Gastroesophageal sphincter (tissue), 4 donors: ENCODE results near the gene UBE2J2. TPM values are rescaled to one million over a fixed set of nuclear protein-coding genes. Genes with fewer than 3 reads are reported as not detected.

Experiments used
- ATAC-seq: fragments of 150-250 bp; one replicate; pipeline ENCODE4 v1.9.1; 2016; ENCODE audit warnings: mild to moderate bottlenecking, moderate library complexity
- H3K27ac ChIP-seq, 4 donors: fragments of 200-600 bp; sonication (generic) in 3 of 4; 1 replicate in 3 of 4; 2 replicates in 1 of 4; pipeline ENCODE4 v1.5.1; 2016 to 2019
- H3K27me3 ChIP-seq: fragments of 200-600 bp; sonication (generic); one replicate; pipeline ENCODE4 v1.5.1; 2019
- H3K36me3 ChIP-seq, 2 donors: fragments of 200-600 bp; sonication (generic); one replicate each; pipeline ENCODE4 v1.5.1; 2019; ENCODE audit warnings: control low read depth in 1 of 2
- H3K4me1 ChIP-seq, 3 donors: fragments of 200-600 bp; sonication (generic); 1 replicate in 2 of 3; 2 replicates in 1 of 3; pipeline ENCODE4 v1.5.1; 2016 to 2019; ENCODE audit warnings: control low read depth in 2 of 3
- H3K4me3 ChIP-seq, 2 donors: fragments of 200-600 bp; sonication (generic); one replicate each; pipeline ENCODE4 v1.5.1; 2019; ENCODE audit warnings: mild to moderate bottlenecking in 1 of 2, moderate library complexity in 1 of 2
- H3K9me3 ChIP-seq, 3 donors: fragments of 200-600 bp; sonication (generic); one replicate each; pipeline ENCODE4 v1.5.1; 2017 to 2019; ENCODE audit warnings: control low read depth in 2 of 3
- EP300 ChIP-seq: sonication (generic); formaldehyde crosslinking; IDR thresholded peaks from one replicate; pipeline ENCODE4 v1.6.1; 2017; ENCODE audit warnings: antibody characterized with exemption, mild to moderate bottlenecking
- POLR2A ChIP-seq, 2 donors: fragments of 450-650 bp; IDR thresholded peaks; one replicate each; pipeline ENCODE4 v1.6.1; 2017; ENCODE audit warnings: antibody characterized with exemption in 2 of 2, mild to moderate bottlenecking in 2 of 2, moderate library complexity in 1 of 2
- POLR2AphosphoS5 ChIP-seq: sonication (generic); formaldehyde crosslinking; IDR thresholded peaks from one replicate; pipeline ENCODE4 v1.6.1; 2017; ENCODE audit warnings: antibody characterized with exemption
- WGBS, 2 donors: methylation state at CpG; one replicate each; pipeline ENCODE4 v1.1.5; 2018; ENCODE audit warnings: low coverage in 1 of 2; 5-methylcytosine and 5-hydroxymethylcytosine counted together
- total RNA-seq, 4 donors: library from RNA; depleted of rRNA; stranded (reverse); fragments of >200 nt; gene quantifications; one replicate each; pipeline ENCODE4 v1.1.0, GENCODE V29; 2016
- TF ChIP-seq, protein P1 (sequence below), 4 experiments: fragments of 200-600 bp in 2 of 4; fragments of 450-650 bp in 2 of 4; sonication (generic) in 1 of 4; IDR thresholded peaks; one replicate each; pipeline ENCODE4 v1.5.1; 2017 to 2019; ENCODE audit warnings: antibody characterized with exemption in 4 of 4, mild to moderate bottlenecking in 2 of 4, moderate library complexity in 2 of 4

The UBE2J2 gene
- total RNA-seq, 4 donors from 2014 or later: 28.1 to 47.0 (median 37.9) TPM

DNA sequence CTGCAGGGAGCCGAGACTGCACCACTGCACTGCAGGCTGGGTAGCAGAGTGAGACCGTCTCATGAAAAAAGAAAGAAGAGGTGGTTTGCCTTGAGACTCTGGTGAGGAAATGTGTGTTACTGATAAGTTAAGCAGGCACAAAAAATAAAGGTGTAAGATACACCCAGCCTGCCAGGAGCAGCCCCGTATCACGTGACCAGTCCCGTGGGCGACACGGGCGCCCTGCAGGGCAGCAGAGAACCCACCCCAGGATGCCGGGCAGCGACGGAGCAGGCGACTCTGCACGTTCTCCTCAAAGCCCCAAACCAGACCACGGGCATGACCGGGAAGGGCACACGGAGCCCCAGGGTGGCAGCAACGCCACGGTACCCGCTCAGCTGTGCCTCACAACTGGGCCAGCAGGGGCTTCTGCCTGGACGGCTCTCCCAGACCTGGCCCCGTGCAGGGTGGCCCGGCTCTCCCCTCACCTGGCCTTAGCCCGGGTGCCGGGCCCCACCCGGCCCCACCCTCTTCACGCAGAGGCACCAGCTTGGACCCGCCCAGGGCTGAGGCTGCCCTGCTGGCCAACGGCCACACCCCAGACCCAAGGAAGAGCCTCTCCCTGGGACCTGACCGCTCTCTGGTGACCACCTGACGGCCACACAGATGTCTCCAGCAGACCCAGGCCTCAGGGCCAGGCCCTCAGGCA lies 51.6 kb downstream of the UBE2J2 start:
- no peak for ATAC-seq
- no peak overlapping the region for H3K4me3 ChIP-seq
- H3K36me3 ChIP-seq: peaks cover 0 to 100% of the 10 kb centered on the region in 2 donors
- TF ChIP-seq EP300 (no peak), POLR2AphosphoS5 (no peak), POLR2A (IDR thresholded peaks at IDR 0.05) (no peak)
- TF ChIP-seq, protein P1, sequence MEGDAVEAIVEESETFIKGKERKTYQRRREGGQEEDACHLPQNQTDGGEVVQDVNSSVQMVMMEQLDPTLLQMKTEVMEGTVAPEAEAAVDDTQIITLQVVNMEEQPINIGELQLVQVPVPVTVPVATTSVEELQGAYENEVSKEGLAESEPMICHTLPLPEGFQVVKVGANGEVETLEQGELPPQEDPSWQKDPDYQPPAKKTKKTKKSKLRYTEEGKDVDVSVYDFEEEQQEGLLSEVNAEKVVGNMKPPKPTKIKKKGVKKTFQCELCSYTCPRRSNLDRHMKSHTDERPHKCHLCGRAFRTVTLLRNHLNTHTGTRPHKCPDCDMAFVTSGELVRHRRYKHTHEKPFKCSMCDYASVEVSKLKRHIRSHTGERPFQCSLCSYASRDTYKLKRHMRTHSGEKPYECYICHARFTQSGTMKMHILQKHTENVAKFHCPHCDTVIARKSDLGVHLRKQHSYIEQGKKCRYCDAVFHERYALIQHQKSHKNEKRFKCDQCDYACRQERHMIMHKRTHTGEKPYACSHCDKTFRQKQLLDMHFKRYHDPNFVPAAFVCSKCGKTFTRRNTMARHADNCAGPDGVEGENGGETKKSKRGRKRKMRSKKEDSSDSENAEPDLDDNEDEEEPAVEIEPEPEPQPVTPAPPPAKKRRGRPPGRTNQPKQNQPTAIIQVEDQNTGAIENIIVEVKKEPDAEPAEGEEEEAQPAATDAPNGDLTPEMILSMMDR (IDR thresholded peaks at IDR 0.05): no peak
- H3K4me1 ChIP-seq: peaks cover 0 to 15% (median 0%) of the 10 kb centered on the region in 3 donors
- H3K9me3 ChIP-seq: no peaks in the 10 kb centered on the region
- H3K27ac ChIP-seq: no peak overlapping the region
- no peaks in the 10 kb centered on the region for H3K27me3 ChIP-seq
- 87% methylated on average over 3 of the region's 30 CpGs; no CpG with 5 or more reads in 1 of the 2 donors for WGBS, 2 donors

DNA sequence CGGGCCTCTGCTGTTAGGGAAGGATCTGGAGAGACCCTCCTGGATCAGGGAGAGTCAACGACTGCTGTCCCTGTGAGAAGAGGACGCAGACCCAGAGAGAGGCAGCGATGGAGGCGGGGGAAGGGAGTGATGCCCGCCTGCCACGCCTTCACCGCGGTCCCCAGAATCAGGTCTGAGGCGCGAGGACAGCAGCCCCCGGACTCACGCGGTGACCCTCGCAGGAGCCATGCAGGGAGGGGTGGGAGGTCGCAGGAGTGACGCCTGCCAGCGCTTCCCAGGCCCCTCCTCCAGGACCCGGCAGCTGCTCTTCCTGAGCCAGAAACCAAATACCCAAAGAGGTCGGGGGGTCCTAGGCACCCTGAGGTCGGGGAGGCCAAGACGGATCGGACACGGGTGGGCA lies 53.5 kb downstream of the UBE2J2 start:
- H3K36me3 ChIP-seq: peaks cover 0 to 100% of the 10 kb centered on the region in 2 donors
- 100% methylated on average over 1 of the region's 24 CpGs; no CpG with 5 or more reads in 1 of the 2 donors for WGBS, 2 donors

GRCh38 chr1:1219341-1219740 lies 54.3 kb downstream of the UBE2J2 start:
- H3K9me3 ChIP-seq: no peaks in the 10 kb centered on the region
- TF ChIP-seq, protein P1 (IDR thresholded peaks at IDR 0.05): no peak
- TF ChIP-seq POLR2A (IDR thresholded peaks at IDR 0.05) (no peak), EP300 (no peak)
- H3K36me3 ChIP-seq: peaks cover 0 to 93% of the 10 kb centered on the region in 2 donors
- no peak overlapping the region for H3K4me3 ChIP-seq
- WGBS, 2 donors: no CpG with 5 or more reads among the region's 20 CpGs
- H3K27ac ChIP-seq: no peak overlapping the region
- H3K4me1 ChIP-seq: peaks cover 0 to 8% (median 0%) of the 10 kb centered on the region in 3 donors
- ATAC-seq: no peak
- H3K27me3 ChIP-seq: no peaks in the 10 kb centered on the region

More for the DNA sequence above, 53.5 kb downstream of the UBE2J2 start:
- Histone ChIP-seq H3K27me3 (no peaks in the 10 kb centered on the region), H3K27ac (no peak overlapping the region), H3K9me3 (no peaks in the 10 kb centered on the region), H3K4me3 (no peak overlapping the region), H3K4me1 (peaks cover 0 to 5% (median 0%) of the 10 kb centered on the region in 3 donors)
- ATAC-seq: no peak
- TF ChIP-seq POLR2AphosphoS5: no peak
- TF ChIP-seq POLR2A (IDR thresholded peaks at IDR 0.05): no peak

GRCh38 chr1:1218524-1219200 lies 55.0 kb downstream of the UBE2J2 start:
- Histone ChIP-seq H3K9me3 (no peaks in the 10 kb centered on the region), H3K4me3 (no peak overlapping the region), H3K27me3 (no peaks in the 10 kb centered on the region), H3K4me1 (peaks cover 0 to 14% (median 0%) of the 10 kb centered on the region in 3 donors), H3K27ac (no peak overlapping the region), H3K36me3 (peaks cover 0 to 86% of the 10 kb centered on the region in 2 donors)
- ATAC-seq: no peak
- no peak for TF ChIP-seq POLR2A (IDR thresholded peaks at IDR 0.05)
- TF ChIP-seq, protein P1 (IDR thresholded peaks at IDR 0.05): no peak
- TF ChIP-seq EP300: no peak
- no peak for TF ChIP-seq POLR2AphosphoS5
- no CpG with 5 or more reads among the region's 36 CpGs for WGBS, 2 donors

- Histone ChIP-seq H3K4me3 (no peak overlapping the region), H3K9me3 (no peaks in the 10 kb centered on the region), H3K4me1 (peaks cover 0 to 22% (median 0%) of the 10 kb centered on the region in 3 donors), H3K27me3 (no peaks in the 10 kb centered on the region), H3K36me3 (peaks cover 0 to 78% of the 10 kb centered on the region in 2 donors), H3K27ac (no peak overlapping the region)
- 87% methylated on average over 25 of the region's 52 CpGs; no CpG with 5 or more reads in 1 of the 2 donors for WGBS, 2 donors
- TF ChIP-seq EP300 (no peak), POLR2A (IDR thresholded peaks at IDR 0.05) (no peak), POLR2AphosphoS5 (no peak)
- TF ChIP-seq, protein P1 (IDR thresholded peaks at IDR 0.05): no peak
- ATAC-seq: no peak
These were observed 55.8 kb downstream of the UBE2J2 start for GRCh38 chr1:1217621-1218523.
